UCSD-AML1 (cell line): ENCODE data around the gene ONECUT2.

Experiments
- DNase-seq: peaks from one replicate; lab custom pipeline; 2025; ENCODE audit not compliant: unreplicated experiment; lab: John Stamatoyannopoulos, UW

Gene ONECUT2

GRCh38 chr18:57523171-57523956, 88.2 kb downstream of the ONECUT2 start:
- no peak for DNase-seq

GRCh38 chr18:57527556-57528229, 92.5 kb downstream of the ONECUT2 start:
- DNase-seq: no peak

DNA sequence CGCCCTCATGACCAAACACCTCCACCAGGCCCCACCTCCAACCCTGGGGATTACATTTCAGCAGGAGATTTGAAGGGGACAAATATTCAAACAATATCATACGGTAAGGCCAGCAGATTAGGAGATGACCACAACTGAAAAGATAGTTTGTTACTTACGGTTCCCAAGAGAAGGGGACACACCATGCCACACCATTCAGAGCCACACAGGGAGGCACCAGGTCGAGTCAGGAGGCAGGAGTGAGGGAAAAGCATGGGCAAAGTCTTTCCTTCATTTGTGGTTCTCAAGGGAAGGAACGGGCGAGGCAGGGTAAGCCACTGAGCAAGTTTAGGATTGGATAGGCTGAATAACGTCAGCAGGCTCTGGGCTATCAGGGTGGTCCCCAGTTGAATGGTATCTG, 94.0 kb downstream of the ONECUT2 start:
- no peak for DNase-seq

DNA sequence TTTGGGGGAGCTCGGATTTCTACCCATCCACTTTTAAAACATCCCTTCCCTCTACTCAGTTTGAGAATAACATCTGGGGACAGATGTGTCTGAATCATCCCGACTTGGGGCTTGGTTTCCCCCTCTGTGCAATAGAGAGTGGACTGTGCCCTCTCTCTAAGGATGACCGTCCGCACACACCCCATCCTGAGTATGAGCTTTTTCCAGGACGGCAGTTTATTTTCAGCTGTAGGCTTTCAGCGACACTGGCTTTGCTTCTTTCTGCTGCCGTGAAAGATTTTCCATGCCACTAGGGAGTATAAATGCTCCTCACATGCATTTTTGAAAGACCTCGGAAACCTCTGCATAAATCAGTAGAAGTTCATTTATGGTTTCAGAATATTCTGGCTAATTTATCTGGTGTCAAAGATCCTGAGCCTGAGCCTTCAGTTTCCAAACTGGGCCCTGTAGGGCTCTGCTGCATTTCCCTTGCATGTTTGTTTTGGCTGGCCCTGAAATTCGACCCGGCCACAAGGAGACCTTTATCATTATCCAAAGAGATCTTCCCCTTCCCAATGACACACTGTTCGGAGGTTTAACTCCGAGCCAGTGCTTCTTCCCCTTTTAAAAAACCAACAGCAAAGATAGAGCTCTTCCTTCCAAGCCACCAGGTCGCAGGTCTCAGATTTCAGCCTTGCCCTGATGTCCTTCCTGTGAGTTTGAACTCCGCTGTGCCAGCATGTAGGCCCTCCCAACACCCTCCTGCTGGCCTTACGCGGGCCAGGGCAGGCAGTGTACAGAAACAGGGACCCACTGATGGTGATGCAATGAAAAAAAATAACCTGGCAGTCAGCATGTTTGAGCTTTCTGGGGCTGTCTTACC, 98.1 kb downstream of the ONECUT2 start:
- DNase-seq: no peak

GRCh38 chr18:57533868-57534510, 98.8 kb downstream of the ONECUT2 start:
- no peak for DNase-seq

DNA sequence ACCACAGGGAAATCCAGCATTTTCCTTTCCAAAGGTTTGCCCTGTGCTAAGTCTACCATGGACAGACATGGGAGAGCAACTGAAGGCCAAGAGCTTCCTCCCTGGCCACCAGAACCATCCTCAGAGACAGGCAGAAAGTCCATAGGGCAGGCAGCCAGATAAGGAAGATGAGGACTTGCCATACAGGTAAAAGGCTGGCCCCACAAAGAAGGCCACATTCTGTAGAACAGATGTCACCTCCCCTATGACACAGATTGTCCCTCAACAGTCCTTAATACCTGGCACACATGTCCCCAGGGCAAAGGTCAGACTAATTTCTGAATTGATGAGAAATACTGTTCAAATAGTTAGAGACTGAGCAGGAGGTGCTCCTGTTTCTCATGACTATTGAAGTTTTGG, 99.3 kb downstream of the ONECUT2 start:
- no peak for DNase-seq

DNA sequence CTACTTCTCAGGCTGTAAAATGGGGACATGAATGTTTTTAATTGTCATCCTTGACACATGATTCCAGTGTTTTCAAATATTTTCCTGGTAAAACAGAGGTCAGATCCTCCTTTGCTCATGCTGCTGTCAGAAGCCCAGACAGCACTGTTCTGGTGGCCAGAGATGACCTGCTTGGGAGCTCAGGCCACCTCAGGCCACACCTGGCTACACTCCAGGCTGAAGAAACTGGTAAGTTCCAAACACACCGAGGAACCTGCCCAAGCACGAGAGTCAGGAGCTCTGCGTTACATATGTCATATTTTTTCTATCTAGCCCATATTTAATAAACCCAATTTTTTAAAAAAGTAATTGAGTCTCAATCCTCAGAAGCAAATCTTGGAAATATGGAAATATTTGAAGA, 103.4 kb downstream of the ONECUT2 start:
- no peak for DNase-seq

GRCh38 chr18:57539702-57540101, 104.5 kb downstream of the ONECUT2 start:
- DNase-seq: no peak
